ENCODE measurements around the gene PTPRR. TPM values are rescaled to one million over a fixed set of nuclear protein-coding genes. Genes with fewer than 3 reads are reported as not detected.

The PTPRR gene
- total and polyA plus RNA-seq, 3 experiments from 2014 or later, result not detected

DNA sequence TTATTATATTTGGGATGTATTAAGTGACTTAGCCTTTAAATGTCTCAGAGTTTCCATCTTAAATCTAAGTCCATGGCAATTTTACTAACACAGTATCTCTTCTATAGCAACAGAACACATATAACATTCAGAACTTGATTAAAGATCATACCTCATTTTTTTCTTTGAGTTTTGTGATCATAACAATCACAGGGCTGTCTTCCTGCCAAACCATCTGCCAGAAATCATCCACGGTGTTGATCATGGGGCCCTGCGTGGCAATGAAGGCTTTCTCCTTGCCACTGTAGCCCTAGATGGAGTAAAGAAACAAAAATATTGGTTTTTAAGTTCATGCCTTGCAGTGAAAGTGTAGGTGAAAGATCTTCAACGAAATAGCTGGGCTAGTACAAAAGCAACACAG, 236.6 kb downstream of the PTPRR start:
- ChIA-PET POLR2A (no interaction called here), CTCF (no interaction called here)
- DNase-seq, result no peak
- Mint-ChIP-seq H3K27ac (no peak overlapping the region), H3K36me3 (no peaks in the 10 kb centered on the region), H3K4me1 (no peaks in the 10 kb centered on the region), H3K4me3 (no peak overlapping the region), H3K27me3 (peaks cover 2 to 17% of the 10 kb centered on the region in 2 donors), H3K9me3 (peaks cover 0 to 6% (median 0%) of the 10 kb centered on the region in 5 donors)
- H3K4me1 ChIP-seq (ENCODE audit: insufficient read depth, low read length), result no peaks in the 10 kb centered on the region
- no peaks in the 10 kb centered on the region for H3K9me3 ChIP-seq (ENCODE audit: low read length)
- no peak overlapping the region for H3K4me3 ChIP-seq (ENCODE audit: low read length)
- H3K27ac ChIP-seq (ENCODE audit: low read depth, low read length), result no peak overlapping the region
- no peaks in the 10 kb centered on the region for H3K27me3 ChIP-seq (ENCODE audit: insufficient read depth, low read length, poor library complexity, severe bottlenecking)
- H3K36me3 ChIP-seq (ENCODE audit: insufficient read depth, low read length), result no peaks in the 10 kb centered on the region

DNA sequence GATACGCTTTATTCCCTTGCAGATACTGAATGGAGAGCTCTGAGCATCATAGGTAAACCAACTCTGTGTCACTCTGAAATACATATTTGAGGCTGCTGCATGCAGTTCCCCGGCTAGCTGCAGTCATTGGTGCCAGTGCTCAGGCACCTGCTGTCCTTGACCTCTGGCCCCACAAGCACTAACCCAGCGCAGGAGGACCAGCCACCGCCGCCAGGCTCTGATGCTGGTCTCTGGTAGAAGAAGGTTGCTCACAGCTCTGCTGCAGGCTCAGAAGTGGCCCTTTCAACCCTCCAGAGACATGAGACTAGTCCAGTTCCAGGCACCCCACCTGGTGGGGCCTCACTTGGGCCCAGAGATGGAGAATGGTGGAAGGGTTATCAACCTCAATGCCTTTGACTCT, 248.8 kb downstream of the PTPRR start:
- no peaks in the 10 kb centered on the region for H3K27me3 Mint-ChIP-seq
- H3K36me3 Mint-ChIP-seq, result no peaks in the 10 kb centered on the region
- no peaks in the 10 kb centered on the region for H3K9me3 ChIP-seq (ENCODE audit: low read length)
- H3K27me3 ChIP-seq (ENCODE audit: insufficient read depth, low read length, poor library complexity, severe bottlenecking), result no peaks in the 10 kb centered on the region
- POLR2A ChIA-PET, result no interaction called here
- H3K27ac ChIP-seq (ENCODE audit: low read depth, low read length), result no peak overlapping the region
- no peaks in the 10 kb centered on the region for H3K4me1 Mint-ChIP-seq
- H3K27ac Mint-ChIP-seq, result no peak overlapping the region
- no peak overlapping the region for H3K4me3 Mint-ChIP-seq
- no peaks in the 10 kb centered on the region for H3K36me3 ChIP-seq (ENCODE audit: insufficient read depth, low read length)
- peaks cover 0 to 17% (median under 1%) of the 10 kb centered on the region in 5 donors for H3K9me3 Mint-ChIP-seq
- CTCF ChIA-PET, result no interaction called here
- H3K4me1 ChIP-seq (ENCODE audit: insufficient read depth, low read length), result no peaks in the 10 kb centered on the region
- no peak overlapping the region for H3K4me3 ChIP-seq (ENCODE audit: low read length)
- no peak for DNase-seq

DNA sequence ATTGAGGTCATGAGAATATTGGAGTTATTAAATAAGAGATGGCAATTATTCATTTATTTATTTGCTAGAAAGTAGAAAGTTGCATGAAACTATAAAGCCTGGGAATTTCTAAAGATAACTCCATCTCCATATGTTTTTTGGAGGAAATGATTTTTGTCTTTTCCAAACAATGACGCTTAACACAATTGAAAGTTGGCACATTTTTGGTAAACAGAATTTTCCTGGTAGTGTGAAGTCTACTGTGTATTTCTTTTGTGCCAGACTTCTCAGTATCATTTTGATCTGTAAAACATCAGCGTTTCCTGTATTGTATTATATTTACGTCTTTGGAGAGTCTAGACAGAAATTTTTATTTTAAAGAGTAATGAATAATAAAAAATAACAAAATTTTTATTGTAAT, 249.6 kb downstream of the PTPRR start:
- Histone ChIP-seq H3K9me3 (ENCODE audit: low read length) (no peaks in the 10 kb centered on the region), H3K36me3 (ENCODE audit: insufficient read depth, low read length) (no peaks in the 10 kb centered on the region), H3K27ac (ENCODE audit: low read depth, low read length) (no peak overlapping the region), H3K27me3 (ENCODE audit: insufficient read depth, low read length, poor library complexity, severe bottlenecking) (no peaks in the 10 kb centered on the region), H3K4me1 (ENCODE audit: insufficient read depth, low read length) (no peaks in the 10 kb centered on the region), H3K4me3 (ENCODE audit: low read length) (no peak overlapping the region)
- Mint-ChIP-seq H3K27me3 (no peaks in the 10 kb centered on the region), H3K9me3 (peaks cover 0 to 10% (median 0%) of the 10 kb centered on the region in 5 donors), H3K4me3 (no peak overlapping the region), H3K36me3 (no peaks in the 10 kb centered on the region), H3K27ac (no peak overlapping the region), H3K4me1 (no peaks in the 10 kb centered on the region)
- DNase-seq, result no peak
- ChIA-PET POLR2A (no interaction called here), CTCF (no interaction called here)

DNA sequence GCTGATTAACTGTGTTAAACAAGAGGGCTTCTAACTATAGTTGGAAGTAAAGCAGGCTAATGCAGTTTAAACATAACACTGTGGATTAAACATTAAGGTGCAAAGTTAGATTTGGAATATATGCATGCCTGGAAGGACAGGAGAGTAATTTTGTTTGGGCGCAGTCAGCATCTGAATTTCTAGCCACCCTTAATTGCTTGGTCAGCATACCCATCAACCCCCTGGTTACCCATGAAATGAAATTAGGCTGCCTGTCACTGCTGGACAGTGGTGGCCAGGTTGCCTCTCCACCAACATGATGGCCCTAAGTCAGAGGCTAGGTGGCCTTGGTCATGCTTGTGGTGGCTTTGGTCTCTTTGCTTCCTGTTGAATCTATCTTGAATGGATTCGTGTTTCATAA, 253.3 kb downstream of the PTPRR start:
- no peaks in the 10 kb centered on the region for H3K36me3 ChIP-seq (ENCODE audit: insufficient read depth, low read length)
- Mint-ChIP-seq H3K9me3 (no peaks in the 10 kb centered on the region), H3K36me3 (no peaks in the 10 kb centered on the region), H3K4me1 (no peaks in the 10 kb centered on the region), H3K4me3 (no peak overlapping the region), H3K27me3 (no peaks in the 10 kb centered on the region), H3K27ac (peak overlapping the region in 1 of 8 donors; percentile 33)
- ChIA-PET POLR2A (no interaction called here), CTCF (no interaction called here)
- no peaks in the 10 kb centered on the region for H3K4me1 ChIP-seq (ENCODE audit: insufficient read depth, low read length)
- DNase-seq, result no peak
- no peak overlapping the region for H3K4me3 ChIP-seq (ENCODE audit: low read length)
- H3K27ac ChIP-seq (ENCODE audit: low read depth, low read length), result no peak overlapping the region
- H3K9me3 ChIP-seq (ENCODE audit: low read length), result no peaks in the 10 kb centered on the region
- no peaks in the 10 kb centered on the region for H3K27me3 ChIP-seq (ENCODE audit: insufficient read depth, low read length, poor library complexity, severe bottlenecking)

DNA sequence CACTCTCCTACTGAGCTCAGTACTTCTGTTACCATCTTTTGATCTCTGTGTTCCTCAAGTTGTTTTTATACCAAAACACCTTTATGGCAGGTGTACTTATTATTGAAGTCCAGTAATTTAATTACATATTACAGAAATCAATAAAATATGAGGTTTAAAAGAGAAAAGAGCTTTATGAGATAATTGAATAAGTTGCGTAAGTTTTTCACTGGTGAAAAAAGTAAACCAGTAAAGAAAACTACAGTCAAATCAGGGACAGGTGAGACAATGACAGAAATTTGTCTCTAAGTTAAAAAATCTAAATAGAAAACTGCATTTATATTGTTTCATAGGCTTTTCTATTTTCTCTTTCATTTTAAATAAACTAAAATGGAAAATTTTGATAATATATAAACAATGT, 254.2 kb downstream of the PTPRR start:
- Histone ChIP-seq H3K4me1 (ENCODE audit: insufficient read depth, low read length) (no peaks in the 10 kb centered on the region), H3K9me3 (ENCODE audit: low read length) (no peaks in the 10 kb centered on the region), H3K27ac (ENCODE audit: low read depth, low read length) (no peak overlapping the region), H3K36me3 (ENCODE audit: insufficient read depth, low read length) (no peaks in the 10 kb centered on the region), H3K27me3 (ENCODE audit: insufficient read depth, low read length, poor library complexity, severe bottlenecking) (no peaks in the 10 kb centered on the region), H3K4me3 (ENCODE audit: low read length) (no peak overlapping the region)
- ChIA-PET POLR2A (no interaction called here), CTCF (no interaction called here)
- H3K4me1 Mint-ChIP-seq, result peaks cover 0 to 8% (median 2%) of the 10 kb centered on the region in 3 donors
- no peaks in the 10 kb centered on the region for H3K27me3 Mint-ChIP-seq
- H3K9me3 Mint-ChIP-seq, result no peaks in the 10 kb centered on the region
- no peak overlapping the region for H3K27ac Mint-ChIP-seq
- H3K4me3 Mint-ChIP-seq, result no peak overlapping the region
- no peak for DNase-seq
- no peaks in the 10 kb centered on the region for H3K36me3 Mint-ChIP-seq

DNA sequence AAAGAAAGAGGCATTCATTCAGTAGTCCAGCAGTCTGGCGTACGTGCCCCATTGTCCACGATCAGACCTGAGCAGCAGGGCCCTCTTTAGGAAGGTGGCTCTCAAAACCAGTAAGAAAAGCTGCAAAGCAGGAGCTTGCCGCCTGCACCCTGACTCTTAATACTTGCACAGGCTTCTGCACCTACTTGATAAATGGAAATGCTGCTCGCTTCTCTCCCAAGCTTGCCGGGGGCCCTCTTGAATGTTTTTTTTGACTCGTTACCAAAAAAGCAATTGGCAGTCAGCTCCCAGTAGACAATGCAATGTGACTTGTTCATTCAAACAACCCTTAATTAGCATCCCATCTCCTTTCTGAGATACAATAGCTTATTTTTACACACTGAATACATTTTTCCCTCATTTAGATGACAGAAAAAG, 256.1 kb downstream of the PTPRR start:
- no peaks in the 10 kb centered on the region for H3K36me3 Mint-ChIP-seq
- no peaks in the 10 kb centered on the region for H3K9me3 ChIP-seq (ENCODE audit: low read length)
- no peak overlapping the region for H3K27ac ChIP-seq (ENCODE audit: low read depth, low read length)
- ChIA-PET POLR2A (no interaction called here), CTCF (interaction anchor here (1.3 kb wide), 1 partner anchor 19 kb away, joined by 3 read pairs; no protein-coding TSS in a partner anchor)
- H3K27me3 ChIP-seq (ENCODE audit: insufficient read depth, low read length, poor library complexity, severe bottlenecking), result no peaks in the 10 kb centered on the region
- no peak overlapping the region for H3K4me3 ChIP-seq (ENCODE audit: low read length)
- H3K4me1 Mint-ChIP-seq, result peaks cover 0 to 8% (median 2%) of the 10 kb centered on the region in 3 donors
- H3K27me3 Mint-ChIP-seq, result peaks cover 0 to under 1% of the 10 kb centered on the region in 2 donors
- no peak for DNase-seq
- H3K36me3 ChIP-seq (ENCODE audit: insufficient read depth, low read length), result no peaks in the 10 kb centered on the region
- H3K27ac Mint-ChIP-seq, result no peak overlapping the region
- H3K9me3 Mint-ChIP-seq, result no peaks in the 10 kb centered on the region
- no peak overlapping the region for H3K4me3 Mint-ChIP-seq
- no peaks in the 10 kb centered on the region for H3K4me1 ChIP-seq (ENCODE audit: insufficient read depth, low read length)

DNA sequence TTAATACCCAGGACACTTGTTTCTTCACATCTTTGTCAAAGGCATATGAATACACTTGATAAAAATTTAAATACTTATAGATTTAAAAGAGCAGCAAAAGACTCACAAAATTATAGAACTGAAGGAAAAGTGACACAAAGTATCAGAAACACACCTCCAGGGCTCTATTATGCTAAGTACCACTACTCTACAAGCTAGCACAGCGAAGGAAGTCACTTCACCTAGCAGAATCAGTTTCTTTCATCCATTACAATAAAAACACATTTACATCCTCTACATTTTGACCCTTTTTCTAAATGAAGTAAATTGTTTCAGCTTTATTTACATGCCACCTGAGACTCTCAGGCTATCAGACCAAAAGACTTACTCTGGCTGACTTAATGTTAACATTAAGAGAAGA, 256.7 kb downstream of the PTPRR start:
- Histone ChIP-seq H3K4me3 (ENCODE audit: low read length) (no peak overlapping the region), H3K9me3 (ENCODE audit: low read length) (no peaks in the 10 kb centered on the region), H3K4me1 (ENCODE audit: insufficient read depth, low read length) (no peaks in the 10 kb centered on the region), H3K27me3 (ENCODE audit: insufficient read depth, low read length, poor library complexity, severe bottlenecking) (no peaks in the 10 kb centered on the region), H3K36me3 (ENCODE audit: insufficient read depth, low read length) (no peaks in the 10 kb centered on the region), H3K27ac (ENCODE audit: low read depth, low read length) (no peak overlapping the region)
- peaks cover 0 to 8% (median 2%) of the 10 kb centered on the region in 3 donors for H3K4me1 Mint-ChIP-seq
- H3K27ac Mint-ChIP-seq, result no peak overlapping the region
- peaks cover 0 to 6% of the 10 kb centered on the region in 2 donors for H3K27me3 Mint-ChIP-seq
- H3K9me3 Mint-ChIP-seq, result no peaks in the 10 kb centered on the region
- H3K36me3 Mint-ChIP-seq, result no peaks in the 10 kb centered on the region
- ChIA-PET POLR2A (no interaction called here), CTCF (no interaction called here)
- H3K4me3 Mint-ChIP-seq, result no peak overlapping the region
- no peak for DNase-seq

DNA sequence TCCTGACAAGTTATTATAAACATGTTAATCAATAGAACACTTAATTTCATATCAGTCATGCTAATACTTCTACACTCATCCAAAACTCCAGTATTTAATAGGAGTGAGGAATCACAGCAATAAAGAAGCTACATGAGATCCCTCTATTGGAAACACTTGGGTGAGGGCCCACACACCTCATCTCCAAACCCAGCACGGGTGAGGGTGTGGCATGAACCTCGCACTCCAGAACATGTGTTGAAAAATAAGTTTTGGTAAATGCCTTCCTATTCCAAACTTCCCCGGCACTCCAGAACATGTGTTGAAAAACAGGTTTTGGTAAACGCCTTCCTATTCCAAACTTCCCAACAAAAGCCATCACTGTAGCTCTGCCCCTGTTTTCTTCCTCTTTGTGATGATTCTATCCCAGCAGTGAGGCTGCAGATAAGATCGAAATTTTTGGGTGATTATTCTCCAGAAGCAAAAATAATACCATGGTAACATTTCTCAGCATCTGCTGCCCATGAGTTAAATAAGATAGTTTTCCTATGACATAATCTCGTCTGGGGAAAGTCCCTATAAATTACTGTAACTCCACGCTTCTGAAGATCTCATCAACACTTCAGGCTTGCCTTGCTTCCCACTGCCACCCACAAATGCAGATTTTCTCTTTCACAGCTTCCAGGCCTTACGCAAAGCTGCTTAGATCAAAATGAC, 258.9 kb downstream of the PTPRR start:
- no peak for DNase-seq
- no peaks in the 10 kb centered on the region for H3K4me1 ChIP-seq (ENCODE audit: insufficient read depth, low read length)
- H3K9me3 ChIP-seq (ENCODE audit: low read length), result no peaks in the 10 kb centered on the region
- CTCF ChIA-PET, result no interaction called here
- peak overlapping the region in 1 of 8 donors; percentile 31 for H3K27ac Mint-ChIP-seq
- H3K4me3 Mint-ChIP-seq, result no peak overlapping the region
- peaks cover 0 to 8% (median 2%) of the 10 kb centered on the region in 3 donors for H3K4me1 Mint-ChIP-seq
- no peaks in the 10 kb centered on the region for H3K36me3 ChIP-seq (ENCODE audit: insufficient read depth, low read length)
- H3K4me3 ChIP-seq (ENCODE audit: low read length), result no peak overlapping the region
- H3K27me3 Mint-ChIP-seq, result peaks cover 0 to 6% of the 10 kb centered on the region in 2 donors
- H3K36me3 Mint-ChIP-seq, result no peaks in the 10 kb centered on the region
- no peak overlapping the region for H3K27ac ChIP-seq (ENCODE audit: low read depth, low read length)
- H3K27me3 ChIP-seq (ENCODE audit: insufficient read depth, low read length, poor library complexity, severe bottlenecking), result no peaks in the 10 kb centered on the region
- POLR2A ChIA-PET, result no interaction called here
- no peaks in the 10 kb centered on the region for H3K9me3 Mint-ChIP-seq
